WERI-Rb-1 (cell line): ENCODE data around the gene TCIRG1.

Experiments
- DNase-seq: peaks from one replicate; pipeline ENCODE4 v3.0.0-alpha.2; 2020
- H3K27ac ChIP-seq: fragments of 250-450 bp; sonication (Bioruptor Pico); 2 replicates; pipeline ENCODE4 v1.5.1; 2020; ENCODE audit warnings: mild to moderate bottlenecking, moderate library complexity
- H3K27me3 ChIP-seq: fragments of 250-450 bp; sonication (Bioruptor Pico); 2 replicates; pipeline ENCODE4 v1.5.1; 2021; ENCODE audit warnings: mild to moderate bottlenecking, low read depth, moderate library complexity; ENCODE audit not compliant: insufficient read depth, severe bottlenecking
- H3K36me3 ChIP-seq: fragments of 250-450 bp; sonication (Bioruptor Pico); 2 replicates; pipeline ENCODE4 v1.5.1; 2020; ENCODE audit warnings: mild to moderate bottlenecking, moderate library complexity
- H3K4me3 ChIP-seq: 2 replicates; pipeline ENCODE4 v1.5.1; 2011; ENCODE audit warnings: low read depth, mild to moderate bottlenecking, control low read depth, low read length
- H3K9me3 ChIP-seq: fragments of 250-450 bp; sonication (Bioruptor Pico); 2 replicates; pipeline ENCODE4 v1.5.1; 2021; ENCODE audit warnings: mild to moderate bottlenecking, moderate library complexity; ENCODE audit not compliant: severe bottlenecking
- CTCF ChIP-seq: IDR thresholded peaks from 2 replicates; pipeline ENCODE4 v1.5.1; 2011; ENCODE audit warnings: low read depth, mild to moderate bottlenecking, control low read depth, inconsistent platforms, low read length

Gene TCIRG1

GRCh38 chr11:68096962-68097361 is 58.1 kb downstream of the TCIRG1 start:
- no peak for TF ChIP-seq CTCF
- no peaks in the 10 kb centered on the region for H3K9me3 ChIP-seq
- no peak overlapping the region for H3K27ac ChIP-seq
- no peak overlapping the region for H3K4me3 ChIP-seq
- H3K36me3 ChIP-seq: no peaks in the 10 kb centered on the region; the same call in none of the 2 replicates
- no peaks in the 10 kb centered on the region for H3K27me3 ChIP-seq
- DNase-seq: no peak

DNA sequence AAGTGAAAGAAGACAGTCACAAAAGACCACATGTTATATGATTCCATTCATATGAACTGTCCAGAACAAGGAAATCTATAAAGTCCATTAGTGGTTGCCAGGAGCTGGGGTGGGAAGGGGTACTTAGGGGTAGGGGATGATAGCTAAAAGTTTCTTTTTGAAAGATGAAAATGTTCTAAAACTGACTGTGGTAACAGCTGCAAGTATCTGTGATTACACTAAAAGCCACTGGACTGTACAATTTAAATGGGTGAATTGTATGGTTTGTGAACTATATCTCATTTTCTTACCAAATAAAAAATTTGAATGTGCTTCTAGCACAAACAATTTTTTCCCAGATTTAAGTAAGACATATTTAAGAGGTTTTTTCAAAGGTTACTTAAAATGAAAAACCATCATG is 60.2 kb downstream of the TCIRG1 start:
- Histone ChIP-seq H3K36me3 (no peaks in the 10 kb centered on the region; the same call in none of the 2 replicates), H3K9me3 (peaks cover 3% of the 10 kb centered on the region), H3K4me3 (no peak overlapping the region), H3K27ac (no peak overlapping the region), H3K27me3 (no peaks in the 10 kb centered on the region)
- no peak for TF ChIP-seq CTCF
- no peak for DNase-seq

- Histone ChIP-seq H3K36me3 (no peaks in the 10 kb centered on the region; the same call in none of the 2 replicates), H3K27me3 (no peaks in the 10 kb centered on the region), H3K4me3 (no peak overlapping the region), H3K9me3 (peaks cover 3% of the 10 kb centered on the region), H3K27ac (no peak overlapping the region)
- DNase-seq: no peak
- TF ChIP-seq CTCF: no peak
These were observed 60.9 kb downstream of the TCIRG1 start for GRCh38 chr11:68099474-68100405.
